BJ (cell line): ENCODE measurements around the gene CHSY1. TPM values are rescaled to one million over a fixed set of nuclear protein-coding genes. Genes with fewer than 3 reads are reported as not detected.

Experiments
- CTCF ChIA-PET: fragments of 350-600 bp; formaldehyde crosslinking; extraction: SDS; loops from one replicate; lab custom pipeline; 2021; ENCODE audit warnings: antibody characterized with exemption, inconsistent platforms; lab: Yijun Ruan, JAX
- POLR2A ChIA-PET: fragments of 300-600 bp; sonication (Branson Sonifier 250); formaldehyde crosslinking; extraction: SDS; loops from one replicate; lab custom pipeline; 2021; ENCODE audit warnings: antibody characterized with exemption; lab: Charles Lee
- DNase-seq: peaks from one replicate; pipeline ENCODE4 v3.0.0-alpha.2; 2011; ENCODE audit warnings: low read depth
- H3K27me3 ChIP-seq: 2 replicates; pipeline ENCODE4 v1.6.0; 2011; ENCODE audit warnings: low read length; ENCODE audit not compliant: control insufficient read depth, insufficient read depth
- H3K36me3 ChIP-seq: 2 replicates; pipeline ENCODE4 v1.5.1; 2011; ENCODE audit warnings: low read length; ENCODE audit not compliant: control insufficient read depth, insufficient read depth
- H3K4me3 ChIP-seq: 2 replicates; pipeline ENCODE4 v1.5.1; 2011; ENCODE audit warnings: low read depth, mild to moderate bottlenecking, control low read depth, low read length
- polyA plus RNA-seq: library from polyadenylated mRNA; depleted of rRNA; stranded (reverse); fragments of >200 nt; gene quantifications from 2 replicates; pipeline ENCODE4 v1.2.3, GENCODE V29; 2011
- TF ChIP-seq, protein P1 (sequence below): IDR thresholded peaks from 2 replicates; pipeline ENCODE4 v1.5.1; 2011; ENCODE audit warnings: low read depth, mild to moderate bottlenecking, control low read depth, inconsistent platforms, low read length, moderate library complexity; ENCODE audit not compliant: insufficient read depth

Gene CHSY1
- polyA plus RNA-seq, 1 experiment = 17.7 TPM

DNA sequence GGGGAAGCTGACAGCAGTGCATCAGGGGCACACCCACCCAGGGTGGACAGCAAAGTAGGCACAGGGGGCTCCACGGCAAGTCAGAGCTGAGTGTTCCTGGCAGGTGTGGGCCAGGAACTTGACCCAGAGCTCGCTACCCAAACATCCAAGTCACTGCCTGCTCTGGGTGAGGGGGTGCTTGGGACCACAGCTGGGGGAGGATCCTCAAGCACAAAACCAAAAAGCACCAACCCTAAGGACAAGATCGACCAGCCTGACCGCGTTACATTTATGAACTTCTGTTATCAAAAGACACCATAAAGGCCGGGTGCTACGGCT, 101.2 kb downstream of the CHSY1 start:
- CTCF ChIA-PET = interaction anchor here (1.3 kb wide), 1 partner anchor 17 kb away, joined by 3 read pairs; no protein-coding TSS in a partner anchor

DNA sequence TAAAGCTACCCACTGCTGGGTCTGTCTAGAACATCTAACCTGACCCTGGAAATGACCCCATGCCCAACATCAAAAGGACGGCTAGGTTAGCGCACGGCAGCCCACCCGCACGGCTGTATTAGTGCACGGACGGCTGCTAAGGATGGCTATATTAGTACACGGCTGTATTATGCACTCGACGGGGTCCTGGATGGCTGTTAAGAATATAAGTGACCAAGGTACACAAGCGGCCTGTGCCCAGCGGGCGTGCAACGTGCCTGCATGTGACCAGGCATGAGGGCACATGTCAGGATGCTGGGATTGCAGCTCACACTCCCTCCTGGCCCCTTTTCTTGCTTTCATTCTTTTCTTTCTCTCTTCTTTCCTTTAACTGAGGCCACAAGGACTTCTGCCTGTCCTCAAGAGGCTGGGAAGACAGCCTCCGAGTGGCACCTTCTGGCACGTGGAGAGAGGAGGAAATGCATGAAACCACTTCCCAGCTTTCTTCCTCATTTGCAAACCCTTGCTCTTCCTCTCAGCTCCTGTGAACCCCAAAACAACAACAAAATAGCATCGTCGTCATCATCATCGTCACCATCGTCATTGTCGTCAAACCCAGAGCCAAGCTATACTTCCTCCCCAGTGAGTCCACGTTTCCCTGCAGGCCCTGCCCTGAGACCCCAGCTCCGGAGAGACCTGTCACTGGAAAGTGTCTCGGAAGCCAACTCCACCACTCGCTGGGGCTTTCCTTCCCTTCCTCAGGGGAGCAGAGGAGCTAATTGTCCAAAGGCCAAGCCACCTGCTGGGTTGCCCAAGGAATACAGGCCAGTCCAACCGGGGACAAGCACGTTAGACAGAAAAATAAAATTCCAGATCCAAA, 101.8 kb downstream of the CHSY1 start:
- DNase-seq = no peak
- CTCF ChIA-PET = interaction anchor here (0.9 kb wide), 2 partner anchors 11 to 136 kb away, joined by 3 to 4 read pairs; no protein-coding TSS in a partner anchor
- POLR2A ChIA-PET = no interaction called here
- Histone ChIP-seq H3K36me3 (no peaks in the 10 kb centered on the region), H3K27me3 (no peaks in the 10 kb centered on the region; the same call in 1 of the 2 replicates), H3K4me3 (no peak overlapping the region)
- TF ChIP-seq, protein P1, sequence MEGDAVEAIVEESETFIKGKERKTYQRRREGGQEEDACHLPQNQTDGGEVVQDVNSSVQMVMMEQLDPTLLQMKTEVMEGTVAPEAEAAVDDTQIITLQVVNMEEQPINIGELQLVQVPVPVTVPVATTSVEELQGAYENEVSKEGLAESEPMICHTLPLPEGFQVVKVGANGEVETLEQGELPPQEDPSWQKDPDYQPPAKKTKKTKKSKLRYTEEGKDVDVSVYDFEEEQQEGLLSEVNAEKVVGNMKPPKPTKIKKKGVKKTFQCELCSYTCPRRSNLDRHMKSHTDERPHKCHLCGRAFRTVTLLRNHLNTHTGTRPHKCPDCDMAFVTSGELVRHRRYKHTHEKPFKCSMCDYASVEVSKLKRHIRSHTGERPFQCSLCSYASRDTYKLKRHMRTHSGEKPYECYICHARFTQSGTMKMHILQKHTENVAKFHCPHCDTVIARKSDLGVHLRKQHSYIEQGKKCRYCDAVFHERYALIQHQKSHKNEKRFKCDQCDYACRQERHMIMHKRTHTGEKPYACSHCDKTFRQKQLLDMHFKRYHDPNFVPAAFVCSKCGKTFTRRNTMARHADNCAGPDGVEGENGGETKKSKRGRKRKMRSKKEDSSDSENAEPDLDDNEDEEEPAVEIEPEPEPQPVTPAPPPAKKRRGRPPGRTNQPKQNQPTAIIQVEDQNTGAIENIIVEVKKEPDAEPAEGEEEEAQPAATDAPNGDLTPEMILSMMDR = no peak

More for the DNA sequence above, 101.2 kb downstream of the CHSY1 start:
- DNase-seq = no peak
- no peaks in the 10 kb centered on the region for H3K36me3 ChIP-seq
- no peaks in the 10 kb centered on the region; the same call in 1 of the 2 replicates for H3K27me3 ChIP-seq
- TF ChIP-seq, protein P1 = no peak
- H3K4me3 ChIP-seq = no peak overlapping the region
- POLR2A ChIA-PET = no interaction called here

DNA sequence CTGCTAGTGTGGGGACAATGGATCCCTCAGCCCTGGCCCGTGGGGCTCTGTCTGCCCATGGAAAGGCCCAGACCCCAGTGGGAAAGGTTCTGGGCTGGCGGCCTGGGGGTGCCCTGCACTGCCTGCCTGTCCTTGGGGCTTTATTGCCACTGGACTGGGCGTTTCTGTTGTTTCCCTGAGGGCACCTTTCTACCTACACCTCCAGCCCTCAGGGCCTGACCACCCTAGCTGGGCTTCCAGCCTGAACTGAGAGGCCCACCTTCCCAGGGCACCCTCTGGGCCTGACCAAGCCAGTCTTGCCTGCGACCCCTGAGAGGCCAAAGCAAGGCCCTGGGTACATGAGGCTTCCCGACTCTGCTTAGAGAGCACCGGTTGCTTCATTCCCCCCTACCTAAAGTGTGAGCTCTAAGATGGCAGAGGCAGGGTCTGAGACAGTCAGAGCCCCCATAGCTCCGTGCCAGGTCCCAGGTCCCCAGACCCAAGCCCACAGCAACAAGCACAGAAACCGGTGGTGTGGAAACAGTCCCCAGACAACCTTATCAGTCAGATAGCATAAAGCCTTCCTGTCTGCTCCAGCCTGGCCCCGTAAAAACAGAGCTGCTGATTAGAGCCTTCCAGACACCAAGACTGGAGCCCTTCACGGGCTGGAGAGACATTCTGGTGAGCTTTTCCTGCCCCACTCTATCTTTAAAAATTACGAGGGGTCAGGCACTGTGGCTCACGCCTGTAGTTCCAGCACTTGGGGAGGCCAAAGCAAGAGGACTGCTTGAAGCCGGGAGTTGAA, 102.8 kb downstream of the CHSY1 start:
- CTCF ChIA-PET = interaction anchor here (0.6 to 0.9 kb wide), 3 partner anchors 12 to 135 kb away, joined by 3 to 4 read pairs (median 3); no protein-coding TSS in a partner anchor
- Histone ChIP-seq H3K4me3 (no peak overlapping the region), H3K36me3 (no peaks in the 10 kb centered on the region), H3K27me3 (no peaks in the 10 kb centered on the region; the same call in 1 of the 2 replicates)
- no peak for DNase-seq
- TF ChIP-seq, protein P1 = no peak
- POLR2A ChIA-PET = no interaction called here

DNA sequence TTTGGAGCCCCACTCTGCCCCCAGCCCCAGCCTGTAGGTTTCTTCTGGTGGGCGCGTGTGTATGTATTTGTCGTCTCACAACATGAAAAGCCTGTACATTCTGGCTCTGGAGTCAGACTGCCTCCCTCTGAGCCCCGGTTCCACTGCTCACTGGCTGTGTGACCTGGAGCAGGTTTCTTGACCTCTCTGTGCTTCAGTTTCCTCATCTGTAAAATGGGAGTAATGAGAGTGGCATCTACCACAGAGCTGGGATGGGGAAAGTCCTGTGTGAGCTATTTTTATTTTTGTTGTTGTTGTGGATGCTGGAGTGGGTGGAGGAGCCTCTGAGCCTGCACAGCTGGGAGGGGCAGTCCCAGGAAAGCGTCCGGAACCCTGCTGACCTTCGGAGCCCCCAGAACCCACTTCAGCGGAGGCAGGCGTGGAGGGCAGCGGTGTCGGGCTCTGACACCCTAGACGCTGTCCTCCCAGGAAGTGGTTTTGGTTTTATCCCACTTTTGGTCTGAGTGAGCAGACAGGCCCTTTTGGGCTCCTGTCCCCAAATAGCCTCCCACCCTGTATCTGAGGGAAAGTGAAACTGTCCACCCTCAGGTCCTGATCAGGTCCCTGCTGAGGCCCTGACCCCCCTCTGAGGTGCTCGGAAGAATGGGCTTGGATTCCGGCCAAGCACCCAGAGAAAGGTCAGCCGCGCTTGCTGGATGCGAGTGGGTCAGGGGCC, 103.5 kb downstream of the CHSY1 start:
- no peaks in the 10 kb centered on the region; the same call in 1 of the 2 replicates for H3K27me3 ChIP-seq
- DNase-seq = no peak
- H3K4me3 ChIP-seq = no peak overlapping the region
- ChIA-PET POLR2A (no interaction called here), CTCF (no interaction called here)
- H3K36me3 ChIP-seq = no peaks in the 10 kb centered on the region
- TF ChIP-seq, protein P1 = no peak
